ENCODE results near the gene PF4V1.

The PF4V1 gene

GRCh38 chr4:73823760-73824159 lies 29.3 kb upstream of the PF4V1 start:
- H3K9ac ChIP-seq (ENCODE audit: low read depth, low read length): no peak overlapping the region
- no peak overlapping the region for H3K4me2 ChIP-seq (ENCODE audit: insufficient read depth, low read length)
- no peak overlapping the region for H3K4me3 ChIP-seq (ENCODE audit: low read depth in 1 of 2, low read length in 2 of 2)
- H3K4me1 ChIP-seq (ENCODE audit: insufficient read depth, low read length): no peaks in the 10 kb centered on the region
- DNase-seq: no peak
- TF ChIP-seq EZH2 (IDR thresholded peaks at IDR 0.05; ENCODE audit: borderline replicate concordance, low read depth, low read length, severe bottlenecking): no peak
- no peak for TF ChIP-seq CTCF (IDR thresholded peaks at IDR 0.05; ENCODE audit: borderline replicate concordance, extremely low read depth, low read length, poor library complexity, severe bottlenecking)
- no peaks in the 10 kb centered on the region for H3K79me2 ChIP-seq (ENCODE audit: insufficient read depth, low read length)
- H4K20me1 ChIP-seq (ENCODE audit: insufficient read depth, low read length): no peaks in the 10 kb centered on the region
- no peak overlapping the region for H3K27ac ChIP-seq (ENCODE audit: low read length)
- H3K27me3 ChIP-seq (ENCODE audit: insufficient read depth, low read length, poor library complexity): no peaks in the 10 kb centered on the region
- ATAC-seq (ENCODE audit: insufficient read depth, low read depth): no peak
- H2AFZ ChIP-seq (ENCODE audit: low read depth, low read length): no peak overlapping the region
- no peaks in the 10 kb centered on the region for H3K36me3 ChIP-seq (ENCODE audit: insufficient read depth, low read length)
- H3K9me3 ChIP-seq (ENCODE audit: insufficient read depth, low read length, severe bottlenecking): peaks cover 7% of the 10 kb centered on the region

GRCh38 chr4:73828956-73829355 lies 24.1 kb upstream of the PF4V1 start:
- ATAC-seq (ENCODE audit: insufficient read depth, low read depth): no peak
- no peak overlapping the region for H3K4me2 ChIP-seq (ENCODE audit: insufficient read depth, low read length)

GRCh38 chr4:73831569-73831968 lies 21.5 kb upstream of the PF4V1 start:
- H2AFZ ChIP-seq (ENCODE audit: low read depth, low read length): no peak overlapping the region
- DNase-seq: no peak
- peaks cover 14% of the 10 kb centered on the region for H3K4me1 ChIP-seq (ENCODE audit: insufficient read depth, low read length)
- H3K79me2 ChIP-seq (ENCODE audit: insufficient read depth, low read length): no peaks in the 10 kb centered on the region
- no peaks in the 10 kb centered on the region for H3K27me3 ChIP-seq (ENCODE audit: insufficient read depth, low read length, poor library complexity)
- no peak for ATAC-seq (ENCODE audit: insufficient read depth, low read depth)
- no peaks in the 10 kb centered on the region for H4K20me1 ChIP-seq (ENCODE audit: insufficient read depth, low read length)
- no peak overlapping the region for H3K9ac ChIP-seq (ENCODE audit: low read depth, low read length)
- TF ChIP-seq CTCF (IDR thresholded peaks at IDR 0.05; ENCODE audit: borderline replicate concordance, extremely low read depth, low read length, poor library complexity, severe bottlenecking) (no peak), EZH2 (IDR thresholded peaks at IDR 0.05; ENCODE audit: borderline replicate concordance, low read depth, low read length, severe bottlenecking) (no peak)
- H3K4me3 ChIP-seq (ENCODE audit: low read depth in 1 of 2, low read length in 2 of 2): no peak overlapping the region
- no peak overlapping the region for H3K4me2 ChIP-seq (ENCODE audit: insufficient read depth, low read length)
- peaks cover 7% of the 10 kb centered on the region for H3K9me3 ChIP-seq (ENCODE audit: insufficient read depth, low read length, severe bottlenecking)
- H3K36me3 ChIP-seq (ENCODE audit: insufficient read depth, low read length): no peaks in the 10 kb centered on the region
- H3K27ac ChIP-seq (ENCODE audit: low read length): no peak overlapping the region

More at GRCh38 chr4:73828956-73829355, 24.1 kb upstream of the PF4V1 start:
- Histone ChIP-seq H3K9ac (ENCODE audit: low read depth, low read length) (no peak overlapping the region), H4K20me1 (ENCODE audit: insufficient read depth, low read length) (no peaks in the 10 kb centered on the region), H3K4me3 (ENCODE audit: low read depth in 1 of 2, low read length in 2 of 2) (no peak overlapping the region), H3K27me3 (ENCODE audit: insufficient read depth, low read length, poor library complexity) (no peaks in the 10 kb centered on the region), H3K9me3 (ENCODE audit: insufficient read depth, low read length, severe bottlenecking) (peaks cover 7% of the 10 kb centered on the region), H3K36me3 (ENCODE audit: insufficient read depth, low read length) (no peaks in the 10 kb centered on the region), H3K27ac (ENCODE audit: low read length) (no peak overlapping the region), H3K4me1 (ENCODE audit: insufficient read depth, low read length) (peaks cover 14% of the 10 kb centered on the region), H2AFZ (ENCODE audit: low read depth, low read length) (no peak overlapping the region), H3K79me2 (ENCODE audit: insufficient read depth, low read length) (no peaks in the 10 kb centered on the region)
- DNase-seq: no peak
- TF ChIP-seq EZH2 (IDR thresholded peaks at IDR 0.05; ENCODE audit: borderline replicate concordance, low read depth, low read length, severe bottlenecking): no peak
- TF ChIP-seq CTCF (IDR thresholded peaks at IDR 0.05; ENCODE audit: borderline replicate concordance, extremely low read depth, low read length, poor library complexity, severe bottlenecking): no peak
